Keratinocyte (primary cell): ENCODE results near the gene KCNMA1.

Source experiments
- EZH2 ChIP-seq: IDR thresholded peaks from one replicate; pipeline ENCODE4 v1.6.1; 2012; ENCODE audit warnings: inconsistent platforms, mild to moderate bottlenecking, low read length, moderate library complexity
- TF ChIP-seq, protein P1 (sequence below), 3 experiments: IDR thresholded peaks in 1 of 3; conservative IDR thresholded peaks in 1 of 3; optimal IDR thresholded peaks in 1 of 3; 2 replicates in 2 of 3; 3 replicates in 1 of 3; pipeline versions ENCODE3 to v1.5.1; 2011; ENCODE audit warnings: low read length in 3 of 3, mild to moderate bottlenecking in 3 of 3, moderate library complexity in 2 of 3, control low read depth in 1 of 3, inconsistent platforms in 1 of 3; ENCODE audit not compliant: insufficient read depth in 2 of 3; ENCODE audit errors: extremely low read depth in 1 of 3

DNA sequence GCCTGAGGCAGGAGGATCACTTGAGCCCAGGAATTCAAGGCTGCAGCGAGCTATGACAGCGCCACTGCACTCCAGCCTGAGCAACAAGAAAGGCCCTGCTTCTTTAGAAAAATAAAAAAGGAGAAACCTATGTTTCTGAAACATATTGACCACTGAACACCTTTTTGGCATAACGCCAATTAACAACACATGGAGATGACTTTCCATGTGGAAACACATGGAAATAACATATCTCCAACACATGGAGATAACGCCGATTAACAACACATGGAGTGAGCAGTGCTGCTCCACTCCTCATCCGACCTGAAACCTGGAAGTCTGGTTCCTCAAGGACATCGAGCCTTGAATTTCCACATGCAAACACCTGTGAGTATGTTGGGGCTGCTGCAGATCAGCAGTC lies 126.9 kb downstream of the KCNMA1 start:
- TF ChIP-seq, protein P1, sequence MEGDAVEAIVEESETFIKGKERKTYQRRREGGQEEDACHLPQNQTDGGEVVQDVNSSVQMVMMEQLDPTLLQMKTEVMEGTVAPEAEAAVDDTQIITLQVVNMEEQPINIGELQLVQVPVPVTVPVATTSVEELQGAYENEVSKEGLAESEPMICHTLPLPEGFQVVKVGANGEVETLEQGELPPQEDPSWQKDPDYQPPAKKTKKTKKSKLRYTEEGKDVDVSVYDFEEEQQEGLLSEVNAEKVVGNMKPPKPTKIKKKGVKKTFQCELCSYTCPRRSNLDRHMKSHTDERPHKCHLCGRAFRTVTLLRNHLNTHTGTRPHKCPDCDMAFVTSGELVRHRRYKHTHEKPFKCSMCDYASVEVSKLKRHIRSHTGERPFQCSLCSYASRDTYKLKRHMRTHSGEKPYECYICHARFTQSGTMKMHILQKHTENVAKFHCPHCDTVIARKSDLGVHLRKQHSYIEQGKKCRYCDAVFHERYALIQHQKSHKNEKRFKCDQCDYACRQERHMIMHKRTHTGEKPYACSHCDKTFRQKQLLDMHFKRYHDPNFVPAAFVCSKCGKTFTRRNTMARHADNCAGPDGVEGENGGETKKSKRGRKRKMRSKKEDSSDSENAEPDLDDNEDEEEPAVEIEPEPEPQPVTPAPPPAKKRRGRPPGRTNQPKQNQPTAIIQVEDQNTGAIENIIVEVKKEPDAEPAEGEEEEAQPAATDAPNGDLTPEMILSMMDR (optimal IDR thresholded peaks at IDR 0.05 in 1 of 3, IDR thresholded peaks at IDR 0.05 in 1 of 3, conservative IDR thresholded peaks at IDR 0.05 in 1 of 3; ENCODE audit: extremely low read depth in 1 of 3, insufficient read depth in 2 of 3, low read length in 3 of 3), result no peak
- TF ChIP-seq EZH2, result no peak
